Peyer's patch (tissue), 4 donors: ENCODE measurements around the gene ACAD8. TPM values are rescaled to one million over a fixed set of nuclear protein-coding genes. Genes with fewer than 3 reads are reported as not detected.

Source experiments
- DNase-seq, 3 donors: peaks; one replicate each; pipeline ENCODE4 v3.0.0-alpha.2; 2017 to 2019
- H3K27ac ChIP-seq, 4 donors: fragments of 200-600 bp; sonication (generic); one replicate each; pipeline ENCODE4 v1.5.1; 2016 to 2019
- H3K27me3 ChIP-seq, 2 donors: fragments of 200-600 bp; sonication (generic); one replicate each; pipeline ENCODE4 v1.5.1; 2019
- H3K36me3 ChIP-seq, 3 donors: fragments of 200-600 bp; sonication (generic); one replicate each; pipeline ENCODE4 v1.5.1; 2016 to 2019
- H3K4me1 ChIP-seq, 4 donors: fragments of 200-600 bp; sonication (generic); one replicate each; pipeline ENCODE4 v1.5.1; 2016 to 2019
- H3K4me3 ChIP-seq, 4 donors: fragments of 200-600 bp; sonication (generic); 1 replicate in 3 of 4; 2 replicates in 1 of 4; pipeline ENCODE4 v1.5.1; 2016 to 2019; ENCODE audit warnings: mild to moderate bottlenecking in 1 of 4
- H3K9me3 ChIP-seq, 4 donors: fragments of 200-600 bp; sonication (generic); one replicate each; pipeline ENCODE4 v1.5.1; 2016 to 2019; ENCODE audit warnings: mild to moderate bottlenecking in 1 of 4
- POLR2A ChIP-seq, 2 donors: fragments of 450-650 bp; IDR thresholded peaks; one replicate each; pipeline ENCODE4 v1.5.1; 2017; ENCODE audit warnings: antibody characterized with exemption in 2 of 2, mild to moderate bottlenecking in 2 of 2, moderate library complexity in 2 of 2
- total RNA-seq, 4 donors: library from RNA; depleted of rRNA; stranded (reverse); fragments of >200 nt; gene quantifications; one replicate each; pipeline ENCODE4 v1.1.0, GENCODE V29; 2016
- TF ChIP-seq, protein P1 (sequence below), 6 experiments: fragments of 450-650 bp in 4 of 6; fragments of 200-600 bp in 2 of 6; sonication (generic) in 1 of 6; IDR thresholded peaks; one replicate each; pipeline ENCODE4 v1.5.1; 2017 to 2019; ENCODE audit warnings: antibody characterized with exemption in 6 of 6, mild to moderate bottlenecking in 3 of 6, moderate library complexity in 1 of 6

Gene ACAD8
- total RNA-seq, 4 donors from 2014 or later: 30.4 to 44.5 (median 36.9) TPM

DNA sequence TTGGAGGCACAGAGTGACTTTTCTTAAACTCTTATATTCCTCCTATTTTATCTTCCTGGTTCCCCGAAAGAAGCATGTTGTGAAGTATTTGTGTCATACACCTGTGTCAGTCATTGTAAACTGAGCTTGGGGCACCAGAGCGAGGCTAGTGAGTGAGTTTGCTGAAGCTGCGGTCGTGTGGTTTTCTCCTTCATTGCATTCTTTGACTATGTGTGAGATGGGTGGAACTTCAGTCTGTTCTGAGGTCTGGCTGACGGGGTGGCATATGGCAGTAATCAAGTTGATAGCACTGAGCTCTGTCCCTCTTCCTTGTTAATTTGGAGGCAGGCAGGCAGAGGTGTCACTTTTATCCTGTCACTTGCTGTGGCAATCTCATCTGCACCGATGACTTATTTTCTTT, 24.7 kb upstream of the ACAD8 start:
- no peak overlapping the region for H3K27ac ChIP-seq
- TF ChIP-seq POLR2A (IDR thresholded peaks at IDR 0.05): no peak
- TF ChIP-seq, protein P1, sequence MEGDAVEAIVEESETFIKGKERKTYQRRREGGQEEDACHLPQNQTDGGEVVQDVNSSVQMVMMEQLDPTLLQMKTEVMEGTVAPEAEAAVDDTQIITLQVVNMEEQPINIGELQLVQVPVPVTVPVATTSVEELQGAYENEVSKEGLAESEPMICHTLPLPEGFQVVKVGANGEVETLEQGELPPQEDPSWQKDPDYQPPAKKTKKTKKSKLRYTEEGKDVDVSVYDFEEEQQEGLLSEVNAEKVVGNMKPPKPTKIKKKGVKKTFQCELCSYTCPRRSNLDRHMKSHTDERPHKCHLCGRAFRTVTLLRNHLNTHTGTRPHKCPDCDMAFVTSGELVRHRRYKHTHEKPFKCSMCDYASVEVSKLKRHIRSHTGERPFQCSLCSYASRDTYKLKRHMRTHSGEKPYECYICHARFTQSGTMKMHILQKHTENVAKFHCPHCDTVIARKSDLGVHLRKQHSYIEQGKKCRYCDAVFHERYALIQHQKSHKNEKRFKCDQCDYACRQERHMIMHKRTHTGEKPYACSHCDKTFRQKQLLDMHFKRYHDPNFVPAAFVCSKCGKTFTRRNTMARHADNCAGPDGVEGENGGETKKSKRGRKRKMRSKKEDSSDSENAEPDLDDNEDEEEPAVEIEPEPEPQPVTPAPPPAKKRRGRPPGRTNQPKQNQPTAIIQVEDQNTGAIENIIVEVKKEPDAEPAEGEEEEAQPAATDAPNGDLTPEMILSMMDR (IDR thresholded peaks at IDR 0.05): no peak
- peak in 2 of 3 donors; percentile 81 to 86 for DNase-seq
- peaks cover 0 to 35% (median 3%) of the 10 kb centered on the region in 4 donors for H3K4me1 ChIP-seq
- H3K36me3 ChIP-seq: peaks cover 0 to 4% (median 0%) of the 10 kb centered on the region in 3 donors
- H3K4me3 ChIP-seq: no peak overlapping the region
- no peaks in the 10 kb centered on the region for H3K27me3 ChIP-seq
- no peaks in the 10 kb centered on the region for H3K9me3 ChIP-seq

DNA sequence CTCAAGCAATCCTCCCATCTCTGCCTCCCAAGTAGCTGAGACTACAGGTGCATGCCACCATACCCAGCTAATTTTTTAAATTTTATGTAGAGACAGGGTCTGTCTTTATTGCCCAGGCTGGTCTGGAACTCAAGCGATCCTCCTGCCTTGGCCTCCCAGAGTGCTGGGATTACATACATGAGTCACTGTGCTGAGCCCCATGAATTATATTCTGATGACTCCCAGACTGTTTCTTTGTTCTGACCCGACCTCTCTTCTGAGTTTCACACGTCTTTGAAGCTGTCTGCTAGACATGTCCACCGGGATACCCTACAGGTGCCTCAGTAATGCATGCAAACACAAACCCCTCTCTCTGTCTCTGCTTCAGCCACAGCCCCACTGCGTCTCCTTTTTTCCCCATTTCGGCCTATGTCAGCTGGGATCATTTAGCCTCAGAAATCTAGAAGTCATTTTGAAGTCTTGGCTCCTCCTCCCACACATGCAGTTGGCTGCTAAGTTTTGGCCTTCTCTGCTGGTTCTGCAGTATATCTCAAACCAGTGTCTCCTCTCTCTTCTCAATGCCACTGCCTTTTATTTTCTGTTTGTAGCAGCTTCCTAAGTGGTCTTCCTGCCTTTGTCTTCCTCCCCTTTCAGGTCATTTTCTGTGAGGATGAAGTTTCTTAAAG, 24.1 kb upstream of the ACAD8 start:
- Histone ChIP-seq H3K4me3 (no peak overlapping the region), H3K27ac (no peak overlapping the region), H3K4me1 (peaks cover 0 to 34% (median 3%) of the 10 kb centered on the region in 4 donors), H3K9me3 (no peaks in the 10 kb centered on the region), H3K27me3 (no peaks in the 10 kb centered on the region), H3K36me3 (peaks cover 0 to 4% (median 0%) of the 10 kb centered on the region in 3 donors)
- DNase-seq: no peak
- TF ChIP-seq POLR2A (IDR thresholded peaks at IDR 0.05): no peak
- TF ChIP-seq, protein P1 (IDR thresholded peaks at IDR 0.05): no peak

DNA sequence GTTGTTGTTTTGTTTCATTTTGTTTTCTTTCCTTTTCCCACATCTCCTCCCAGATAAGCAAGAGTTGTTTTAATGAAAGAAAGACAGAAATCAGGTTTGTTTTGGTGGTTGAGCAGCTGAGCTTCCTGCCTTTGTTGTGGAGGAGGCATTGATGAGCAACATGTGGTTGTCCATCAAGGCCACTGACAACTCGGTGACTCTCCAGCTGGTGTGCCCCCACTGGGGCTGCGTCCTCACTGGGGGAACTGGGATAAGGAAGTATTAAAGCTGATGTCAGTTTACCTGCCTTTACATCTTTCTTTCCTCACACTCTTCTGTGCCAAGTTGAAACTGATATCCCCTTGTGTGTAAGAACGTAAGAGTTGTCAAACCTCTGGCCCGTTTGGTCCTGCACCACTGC, 23.0 kb upstream of the ACAD8 start:
- H3K4me1 ChIP-seq: peaks cover 0 to 34% (median 3%) of the 10 kb centered on the region in 4 donors
- no peaks in the 10 kb centered on the region for H3K9me3 ChIP-seq
- TF ChIP-seq, protein P1 (IDR thresholded peaks at IDR 0.05): no peak
- H3K4me3 ChIP-seq: no peak overlapping the region
- peaks cover 0 to 12% (median 0%) of the 10 kb centered on the region in 3 donors for H3K36me3 ChIP-seq
- no peak for DNase-seq
- H3K27me3 ChIP-seq: no peaks in the 10 kb centered on the region
- H3K27ac ChIP-seq: no peak overlapping the region

DNA sequence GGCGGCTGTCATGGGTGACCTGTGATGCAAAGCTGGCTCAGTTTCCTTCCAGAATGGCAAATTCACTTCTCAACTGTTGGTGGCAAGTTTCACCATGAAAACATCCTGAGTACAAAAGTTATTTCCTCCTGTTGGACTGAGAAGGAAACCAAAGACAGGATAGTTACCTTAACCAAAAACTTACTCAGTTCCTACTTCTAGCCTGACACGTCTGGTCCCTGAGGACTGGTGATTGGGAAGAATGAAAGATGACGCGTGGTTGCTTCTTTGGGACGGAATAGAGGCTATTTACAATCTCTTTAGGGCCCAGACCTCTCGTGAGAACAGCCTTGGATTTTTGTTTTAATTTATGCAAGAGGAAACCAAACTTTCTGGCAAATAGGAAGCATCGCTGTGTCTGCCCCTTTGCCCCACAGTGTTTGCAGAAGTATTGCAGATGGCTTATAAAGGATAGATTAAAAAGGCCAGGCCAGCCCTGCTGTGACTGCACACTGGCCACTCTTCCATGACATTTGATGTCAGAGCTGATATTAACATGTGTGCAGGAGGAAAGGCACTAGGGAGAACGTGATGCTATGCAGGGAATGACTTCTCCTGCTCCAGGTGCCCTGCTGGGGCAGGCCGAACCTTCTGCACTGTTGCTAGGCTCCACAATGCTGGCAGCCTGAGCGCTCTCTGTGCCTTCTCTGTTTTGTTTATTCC, 21.3 kb upstream of the ACAD8 start:
- H3K36me3 ChIP-seq: peaks cover 0 to 18% (median 0%) of the 10 kb centered on the region in 3 donors
- H3K4me3 ChIP-seq: no peak overlapping the region
- H3K27me3 ChIP-seq: no peaks in the 10 kb centered on the region
- peaks cover 0 to 16% (median 0%) of the 10 kb centered on the region in 4 donors for H3K4me1 ChIP-seq
- TF ChIP-seq, protein P1 (IDR thresholded peaks at IDR 0.05): no peak
- no peak for TF ChIP-seq POLR2A (IDR thresholded peaks at IDR 0.05)
- H3K27ac ChIP-seq: no peak overlapping the region
- no peaks in the 10 kb centered on the region for H3K9me3 ChIP-seq
- no peak for DNase-seq

DNA sequence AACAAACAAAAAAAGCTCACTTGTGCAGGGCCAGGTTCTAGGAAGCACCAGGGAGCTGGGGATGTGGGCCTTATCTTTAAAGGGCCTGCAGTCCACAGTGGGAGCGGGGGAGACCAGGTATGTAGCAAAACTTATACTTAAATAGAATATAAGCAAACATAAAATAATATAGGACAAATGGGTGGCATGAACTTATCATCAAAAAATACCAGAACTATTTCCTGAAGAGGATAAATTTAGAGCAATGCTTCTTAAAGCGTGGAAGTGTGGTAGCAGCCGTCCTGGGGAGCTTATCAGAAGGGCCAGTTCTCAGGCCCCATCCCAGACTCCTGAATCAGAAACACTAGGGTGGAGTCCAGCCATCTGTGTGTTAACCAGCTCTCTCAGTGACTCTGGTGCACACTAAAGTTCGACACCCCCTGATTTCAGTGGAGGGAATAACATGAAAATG, 19.6 kb upstream of the ACAD8 start:
- no peak for TF ChIP-seq POLR2A (IDR thresholded peaks at IDR 0.05)
- TF ChIP-seq, protein P1 (IDR thresholded peaks at IDR 0.05): no peak
- H3K27me3 ChIP-seq: no peaks in the 10 kb centered on the region
- H3K4me1 ChIP-seq: peaks cover 0 to 8% (median 0%) of the 10 kb centered on the region in 4 donors
- H3K4me3 ChIP-seq: no peak overlapping the region
- DNase-seq: no peak
- H3K36me3 ChIP-seq: peaks cover 0 to 19% (median 0%) of the 10 kb centered on the region in 3 donors
- no peak overlapping the region for H3K27ac ChIP-seq
- no peaks in the 10 kb centered on the region for H3K9me3 ChIP-seq
